Measurements from ENCODE around the gene TRIM24.

GRCh38 chr7:138477081-138477578, 17.1 kb downstream of the TRIM24 start:
- TF ChIP-seq CTCF (conservative IDR thresholded peaks at IDR 0.05), result no peak
- no peak for TF ChIP-seq ZFX (IDR thresholded peaks at IDR 0.05)
